Mesendoderm (in vitro differentiated cells): ENCODE data around the gene ZFP14. TPM values are rescaled to one million over a fixed set of nuclear protein-coding genes. Genes with fewer than 3 reads are reported as not detected.

Source experiments
- DNase-seq: peaks from one replicate; pipeline ENCODE4 v3.0.0; 2013
- H2AK5ac ChIP-seq: 2 replicates; pipeline ENCODE4 v1.6.1; 2013; ENCODE audit warnings: low read length, inconsistent platforms
- H2BK120ac ChIP-seq: 2 replicates; pipeline ENCODE4 v1.6.1; 2013; ENCODE audit warnings: low read depth, mild to moderate bottlenecking, low read length, moderate library complexity, mixed read lengths
- H2BK15ac ChIP-seq: replicated peaks from 2 replicates; pipeline ENCODE4 v1.6.1; 2013; ENCODE audit warnings: low read depth, mild to moderate bottlenecking, moderate library complexity
- H2BK5ac ChIP-seq: 2 replicates; pipeline ENCODE4 v1.6.1; 2013; ENCODE audit warnings: low read length, inconsistent platforms
- H3K18ac ChIP-seq: 2 replicates; pipeline ENCODE4 v1.6.1; 2013; ENCODE audit warnings: mild to moderate bottlenecking, low read length, mixed read lengths
- H3K23ac ChIP-seq: one replicate; pipeline ENCODE4 v1.6.1; 2013; ENCODE audit warnings: low read length
- H3K27ac ChIP-seq: 2 replicates; pipeline ENCODE4 v1.5.1; 2013; ENCODE audit warnings: low read depth, mild to moderate bottlenecking, inconsistent platforms, low read length, moderate library complexity
- H3K27me3 ChIP-seq: 2 replicates; pipeline ENCODE4 v1.6.1; 2013; ENCODE audit warnings: low read length, control low read depth, mild to moderate bottlenecking, inconsistent platforms; ENCODE audit not compliant: insufficient read depth, poor library complexity
- H3K36me3 ChIP-seq: 2 replicates; pipeline ENCODE4 v1.6.1; 2013; ENCODE audit warnings: low read length, inconsistent platforms; ENCODE audit not compliant: control insufficient read depth, insufficient read depth
- H3K4ac ChIP-seq: one replicate; pipeline ENCODE4 v1.6.1; 2013; ENCODE audit warnings: low read depth, mild to moderate bottlenecking, low read length, moderate library complexity
- H3K4me1 ChIP-seq: 2 replicates; pipeline ENCODE4 v1.6.1; 2013; ENCODE audit warnings: low read depth, low read length, inconsistent platforms; ENCODE audit not compliant: control insufficient read depth
- H3K4me2 ChIP-seq: 2 replicates; pipeline ENCODE4 v1.6.1; 2013; ENCODE audit warnings: low read length
- H3K4me3 ChIP-seq: 2 replicates; pipeline ENCODE4 v1.5.1; 2013; ENCODE audit warnings: mild to moderate bottlenecking, low read length
- H3K56ac ChIP-seq: one replicate; pipeline ENCODE4 v1.6.1; 2013; ENCODE audit warnings: low read length
- H3K79me1 ChIP-seq: 2 replicates; pipeline ENCODE4 v1.6.1; 2013; ENCODE audit warnings: low read length, inconsistent platforms
- H3K79me2 ChIP-seq: 2 replicates; pipeline ENCODE4 v1.6.1; 2013; ENCODE audit warnings: mild to moderate bottlenecking, low read length; ENCODE audit not compliant: control insufficient read depth, insufficient read depth
- H3K9ac ChIP-seq: 2 replicates; pipeline ENCODE4 v1.6.1; 2013; ENCODE audit warnings: low read length, inconsistent platforms
- H4K5ac ChIP-seq: one replicate; pipeline ENCODE4 v1.6.1; 2013; ENCODE audit warnings: low read length
- H4K8ac ChIP-seq: one replicate; pipeline ENCODE4 v1.6.1; 2013; ENCODE audit warnings: low read depth, mild to moderate bottlenecking, control low read depth, low read length, moderate library complexity
- WGBS: extraction: QIAGEN DNeasy Blood & Tissue Kit; methylation state at CpG from one replicate; pipeline ENCODE4 v1.1.7; 2013; ENCODE audit warnings: low lambda C conversion rate, missing lambda C conversion rate; ENCODE audit not compliant: insufficient coverage; ENCODE audit errors: extremely low coverage; 5-methylcytosine and 5-hydroxymethylcytosine counted together
- polyA plus RNA-seq, 2 experiments: library from polyadenylated mRNA; stranded (reverse); fragments of 200-250 nt; gene quantifications; one replicate each; pipeline ENCODE4 v1.2.3, GENCODE V29; 2013

ZFP14 gene
- polyA plus RNA-seq (2013, experiment 1 of 2): 1.6 TPM
- polyA plus RNA-seq (2013, experiment 2 of 2): 1.5 TPM

DNA sequence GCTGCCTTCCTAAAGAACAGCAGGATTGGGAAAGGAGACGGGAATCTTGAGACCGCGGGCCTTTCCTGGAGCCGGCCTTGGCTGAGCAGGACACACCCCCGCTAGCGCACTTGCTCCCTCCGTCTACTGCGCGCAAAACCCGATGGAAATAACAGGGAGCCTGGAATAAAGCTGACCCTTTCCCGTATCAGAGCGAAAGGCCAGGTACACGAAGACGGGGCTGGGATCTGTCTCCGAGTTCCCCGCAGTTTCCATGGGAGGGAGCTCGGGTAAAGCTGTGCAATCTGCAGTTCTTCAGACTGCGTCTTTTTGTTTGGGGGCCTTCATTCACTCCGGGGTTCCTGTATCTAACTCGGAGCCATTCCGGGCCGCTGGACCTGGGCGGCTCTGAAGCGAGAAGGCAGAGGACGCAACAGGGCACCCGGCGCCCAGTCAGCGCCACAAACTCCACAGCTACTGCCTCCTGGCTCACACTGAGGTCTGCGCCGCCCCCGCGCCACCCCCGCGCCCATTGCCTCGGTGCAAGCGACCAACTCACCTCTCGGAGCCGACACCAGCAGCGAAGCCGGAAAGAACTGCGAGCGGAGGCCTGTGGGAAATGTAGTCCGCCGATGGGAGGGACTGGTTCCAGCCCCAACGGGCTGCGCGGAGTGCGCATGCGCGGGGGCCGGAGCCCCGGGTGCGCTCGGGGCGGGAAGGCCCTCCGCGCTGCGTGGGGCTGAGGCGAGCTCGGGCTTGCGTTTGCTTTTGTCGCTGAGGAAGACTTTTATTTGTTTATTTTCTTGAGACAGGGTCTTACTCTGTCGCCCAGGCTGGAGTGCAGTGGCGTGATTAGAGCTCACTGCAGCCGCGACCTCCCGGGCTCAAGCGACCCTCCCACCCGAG, at the start of gene ZFP14:
Gene ZFP14 (minus strand): TSS at position 577 of the 885 bp plus-strand sequence. CDS start 11,309 bp downstream, outside the sequence.
- H2AK5ac ChIP-seq: no peak within 1 kb of the TSS
- H3K4me1 ChIP-seq: peaks cover 4% of the 10 kb centered on the region
- no peak within 1 kb of the TSS for H2BK120ac ChIP-seq
- no peaks in the 10 kb centered on the region for H3K79me2 ChIP-seq
- peak within 1 kb of the TSS; percentile 51 for H3K18ac ChIP-seq
- no peaks in the 10 kb centered on the region for H3K27me3 ChIP-seq
- WGBS: no CpG with 5 or more reads among the region's 69 CpGs
- H3K79me1 ChIP-seq: no peaks in the 10 kb centered on the region
- peak within 1 kb of the TSS; percentile 80 for H3K23ac ChIP-seq
- peak within 1 kb of the TSS; percentile 50 for H3K4ac ChIP-seq
- H4K5ac ChIP-seq: no peak within 1 kb of the TSS
- H2BK15ac ChIP-seq: no peak within 1 kb of the TSS
- peak within 1 kb of the TSS; percentile 83 for H3K4me3 ChIP-seq
- peak within 1 kb of the TSS; percentile 94 for H3K56ac ChIP-seq
- DNase-seq: peak; percentile 97
- peak within 1 kb of the TSS; percentile 78 for H3K9ac ChIP-seq
- no peaks in the 10 kb centered on the region for H3K36me3 ChIP-seq
- no peak within 1 kb of the TSS for H2BK5ac ChIP-seq
- H3K4me2 ChIP-seq: peak within 1 kb of the TSS; percentile 80
- no peak within 1 kb of the TSS for H4K8ac ChIP-seq
- peak within 1 kb of the TSS; percentile 69 for H3K27ac ChIP-seq

DNA sequence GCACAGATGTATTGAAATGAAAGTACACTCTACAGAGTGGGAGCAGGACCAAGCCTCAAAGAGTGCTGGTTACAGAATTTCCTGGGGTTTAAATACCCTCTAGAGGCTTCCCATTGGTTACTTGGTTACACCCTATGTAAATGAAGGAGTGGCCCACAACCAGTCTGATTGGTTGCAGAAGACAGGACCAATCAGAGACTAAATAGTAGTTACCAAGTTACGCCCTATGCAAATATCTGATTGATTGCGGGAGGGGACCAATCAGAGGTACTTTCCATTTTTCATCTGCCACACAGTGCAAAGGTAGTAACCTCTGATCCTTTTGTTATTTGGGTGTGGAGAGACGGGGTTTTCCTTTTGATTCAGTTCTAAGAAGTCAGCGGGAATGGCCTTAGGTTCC, 44.9 kb upstream of the ZFP14 start:
- Histone ChIP-seq H3K4me2 (no peak overlapping the region), H3K79me1 (no peaks in the 10 kb centered on the region), H2AK5ac (no peak overlapping the region), H3K79me2 (no peaks in the 10 kb centered on the region), H2BK15ac (no peak overlapping the region), H3K18ac (no peak overlapping the region), H3K27ac (no peak overlapping the region), H3K36me3 (no peaks in the 10 kb centered on the region), H3K56ac (no peak overlapping the region), H3K4ac (no peak overlapping the region), H3K23ac (no peak overlapping the region), H4K8ac (no peak overlapping the region), H2BK5ac (no peak overlapping the region), H3K9ac (no peak overlapping the region), H3K27me3 (peaks cover 3% of the 10 kb centered on the region), H2BK120ac (no peak overlapping the region), H4K5ac (no peak overlapping the region), H3K4me1 (no peaks in the 10 kb centered on the region), H3K4me3 (no peak overlapping the region)
- peak; percentile 19 for DNase-seq
- no CpG with 5 or more reads among the region's 4 CpGs for WGBS

DNA sequence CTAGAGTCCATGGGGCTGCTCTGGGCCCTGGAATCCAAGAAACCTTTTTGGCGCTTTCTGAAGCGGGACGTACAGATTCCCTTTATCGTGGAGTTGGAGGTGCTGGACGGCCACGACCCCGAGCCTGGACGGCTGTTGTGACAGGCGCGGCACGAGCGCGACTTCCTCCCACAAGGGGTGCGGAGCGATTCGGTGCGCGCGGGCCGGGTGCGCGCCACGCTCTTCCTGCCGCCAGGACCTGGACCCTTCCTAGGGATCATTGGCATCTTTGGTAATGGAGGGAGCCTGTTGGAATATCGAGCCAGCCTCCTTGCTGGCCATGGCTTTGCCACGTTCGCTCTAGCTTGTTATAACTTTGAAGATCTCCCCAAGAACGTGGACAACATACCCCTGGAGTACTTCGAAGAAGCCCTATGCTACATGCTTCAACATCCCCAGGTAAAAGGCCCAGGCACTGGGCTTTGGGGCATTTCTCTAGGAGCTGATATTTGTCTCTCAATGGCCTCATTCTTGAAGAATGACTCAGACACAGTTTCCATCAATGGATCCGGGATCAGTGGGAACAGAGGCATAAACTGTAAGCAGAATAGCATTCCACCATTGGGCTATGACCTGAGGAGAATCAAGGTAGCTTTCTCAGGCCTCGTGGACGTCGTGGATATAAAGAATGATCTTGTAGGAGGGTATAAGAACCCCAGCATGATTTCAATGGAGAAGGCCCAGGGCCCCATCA, 42.9 kb upstream of the ZFP14 start:
- Histone ChIP-seq H3K56ac (peak overlapping the region; percentile 73), H3K79me2 (peaks cover 11% of the 10 kb centered on the region), H2BK5ac (no peak overlapping the region), H3K9ac (peak overlapping the region; percentile 36), H4K5ac (no peak overlapping the region), H3K4me1 (no peaks in the 10 kb centered on the region), H3K18ac (no peak overlapping the region), H3K27ac (no peak overlapping the region), H3K23ac (no peak overlapping the region), H3K4me3 (no peak overlapping the region), H3K79me1 (peaks cover 5% of the 10 kb centered on the region), H3K36me3 (no peaks in the 10 kb centered on the region), H2AK5ac (no peak overlapping the region), H3K4me2 (peak overlapping the region; percentile 3), H2BK120ac (no peak overlapping the region), H3K4ac (no peak overlapping the region), H3K27me3 (peaks cover 3% of the 10 kb centered on the region), H4K8ac (no peak overlapping the region), H2BK15ac (no peak overlapping the region)
- peak; percentile 71 for DNase-seq
- no CpG with 5 or more reads among the region's 33 CpGs for WGBS

DNA sequence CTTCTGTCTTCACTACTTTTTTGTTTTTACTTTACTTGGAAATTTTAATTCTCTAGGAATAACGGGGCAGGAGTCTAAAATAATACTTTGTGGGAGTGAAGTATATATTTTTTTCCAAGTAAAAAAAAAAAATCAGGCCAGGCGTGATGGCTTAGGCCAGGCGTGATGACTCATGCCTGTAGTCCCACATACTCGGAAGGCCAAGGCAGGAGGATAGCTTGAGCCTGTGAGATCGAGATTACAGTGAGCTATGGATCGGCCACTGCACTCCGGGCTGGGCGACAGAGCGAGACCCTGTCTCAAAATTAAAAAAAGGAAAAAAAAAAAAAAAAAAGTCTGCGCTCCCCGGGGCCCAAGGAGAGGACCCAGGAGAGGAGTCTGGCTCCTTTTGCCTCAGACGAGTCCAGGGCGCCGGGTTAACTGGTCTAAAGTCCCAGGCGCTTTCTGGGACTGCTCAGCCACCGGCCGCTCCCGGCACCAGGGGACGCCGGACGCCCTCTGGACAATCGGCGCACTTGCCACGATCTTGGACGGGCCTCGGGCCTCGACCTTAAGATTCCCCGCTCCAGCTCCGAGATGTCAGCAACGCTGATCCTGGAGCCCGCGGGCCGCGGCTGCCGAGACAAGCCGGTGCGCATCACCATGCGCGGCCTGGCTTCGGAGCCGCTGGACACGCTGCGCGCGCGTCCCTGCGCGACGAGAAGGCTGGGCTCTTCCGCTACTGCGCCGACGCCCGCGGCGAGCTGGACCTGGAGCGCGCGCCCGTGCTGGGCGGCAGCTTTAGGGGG, 42.2 kb upstream of the ZFP14 start:
- Histone ChIP-seq H2BK5ac (no peak overlapping the region), H4K5ac (no peak overlapping the region), H2AK5ac (no peak overlapping the region), H3K4me1 (no peaks in the 10 kb centered on the region), H3K79me1 (peaks cover 5% of the 10 kb centered on the region), H2BK120ac (no peak overlapping the region), H3K18ac (no peak overlapping the region), H3K23ac (no peak overlapping the region), H3K4ac (no peak overlapping the region), H3K27me3 (peaks cover 3% of the 10 kb centered on the region), H3K9ac (peak overlapping the region; percentile 36), H2BK15ac (no peak overlapping the region), H4K8ac (no peak overlapping the region), H3K56ac (peak overlapping the region; percentile 73), H3K79me2 (peaks cover 11% of the 10 kb centered on the region), H3K36me3 (no peaks in the 10 kb centered on the region), H3K4me3 (no peak overlapping the region), H3K4me2 (peak overlapping the region; percentile 3), H3K27ac (no peak overlapping the region)
- no CpG with 5 or more reads among the region's 61 CpGs for WGBS
- DNase-seq: peak; percentile 63

DNA sequence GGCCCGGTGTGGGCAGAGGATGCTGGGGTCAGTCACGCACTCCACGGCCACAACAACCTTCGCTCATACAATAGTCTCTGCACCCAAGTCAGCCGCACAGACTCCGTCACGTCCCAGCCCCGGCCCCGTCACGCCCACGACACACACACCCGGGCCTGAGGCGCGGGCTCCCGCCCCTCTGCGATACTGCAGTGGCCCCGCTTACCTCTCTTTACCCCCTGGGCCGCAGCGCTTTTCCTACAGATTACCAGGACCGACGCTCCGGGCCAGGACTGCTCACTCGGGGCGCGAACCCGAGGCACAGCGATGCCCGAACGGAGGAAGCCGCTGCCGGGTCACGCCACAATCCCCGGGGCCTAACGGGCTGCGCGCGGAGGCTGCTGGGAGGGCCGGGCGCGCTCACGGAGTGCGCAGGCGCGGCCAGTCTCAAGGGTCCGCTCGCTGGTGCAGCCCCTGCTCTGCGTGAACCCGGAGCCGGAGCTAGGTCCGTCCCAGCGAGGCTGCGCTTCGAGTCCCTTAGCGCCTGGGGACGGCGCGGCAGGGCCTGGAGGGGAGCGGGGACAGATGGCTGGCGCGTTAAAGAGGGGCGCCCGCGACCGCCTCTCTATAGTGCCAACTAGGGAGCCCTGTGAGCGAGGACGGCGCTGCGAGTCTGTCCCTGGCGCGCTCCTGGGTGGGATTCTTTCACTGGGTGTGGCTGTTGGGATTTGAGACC, 39.4 kb upstream of the ZFP14 start, which contains the start of gene ZFP82:
Gene ZFP82 (minus strand): TSS at position 358 of the 715 bp plus-strand sequence. CDS start 8,855 bp downstream, outside the sequence.
- Histone ChIP-seq H2AK5ac (no peak within 1 kb of the TSS), H4K8ac (no peak within 1 kb of the TSS), H3K4me1 (no peaks in the 10 kb centered on the region), H3K4me3 (peak within 1 kb of the TSS; percentile 83), H3K36me3 (no peaks in the 10 kb centered on the region), H2BK120ac (no peak within 1 kb of the TSS), H3K4ac (no peak within 1 kb of the TSS), H3K9ac (peak within 1 kb of the TSS; percentile 79), H2BK5ac (no peak within 1 kb of the TSS), H3K27ac (no peak within 1 kb of the TSS), H3K79me2 (peaks cover 14% of the 10 kb centered on the region), H3K79me1 (peaks cover 5% of the 10 kb centered on the region), H2BK15ac (no peak within 1 kb of the TSS), H3K23ac (no peak within 1 kb of the TSS), H3K56ac (peak within 1 kb of the TSS; percentile 94), H4K5ac (no peak within 1 kb of the TSS), H3K27me3 (peaks cover 3% of the 10 kb centered on the region), H3K4me2 (peak within 1 kb of the TSS; percentile 89), H3K18ac (peak within 1 kb of the TSS; percentile 42)
- no CpG with 5 or more reads among the region's 70 CpGs for WGBS
- DNase-seq: peak; percentile 93
